Activated T-cell treated with anti-CD3 and anti-CD28 coated beads, Interleukin-2, amount 50 U/mL, for 4 hours (primary cell): ENCODE measurements around the gene NIN. TPM values are rescaled to one million over a fixed set of nuclear protein-coding genes. Genes with fewer than 3 reads are reported as not detected.

Source experiments
- ATAC-seq, 2 donors: fragments of 200-7000 bp; cut with Tn5 transposase; one replicate each; pipeline ENCODE4 v1.10.0; 2021
- DNase-seq: peaks from one replicate; pipeline ENCODE4 v3.0.0-alpha.2; 2020
- H3K27me3 Mint-ChIP-seq: one replicate; pipeline ENCODE4 v1.8.0; 2021; ENCODE audit warnings: low read depth, mixed read lengths
- H3K36me3 Mint-ChIP-seq: one replicate; pipeline ENCODE4 v1.8.0; 2022; ENCODE audit warnings: mixed read lengths; ENCODE audit not compliant: insufficient read depth
- H3K4me1 Mint-ChIP-seq: one replicate; pipeline ENCODE4 v1.8.0; 2021; ENCODE audit warnings: low read depth, mixed read lengths
- H3K4me3 Mint-ChIP-seq: one replicate; pipeline ENCODE4 v1.8.0; 2021; ENCODE audit warnings: mild to moderate bottlenecking, moderate library complexity, mixed read lengths
- H3K9me3 Mint-ChIP-seq: one replicate; pipeline ENCODE4 v1.8.0; 2021; ENCODE audit warnings: mixed read lengths
- total RNA-seq, 3 donors: library from RNA; stranded (reverse); gene quantifications; one replicate each; pipeline ENCODE4 v1.2.1, GENCODE V29; 2021

NIN gene
- total RNA-seq, 3 donors from 2014 or later = 43.9 to 50.2 (median 46.5) TPM

GRCh38 chr14:50678163-50678562 lies 152.8 kb downstream of the NIN start:
- Mint-ChIP-seq H3K4me3 (no peak overlapping the region), H3K36me3 (no peaks in the 10 kb centered on the region), H3K9me3 (no peaks in the 10 kb centered on the region), H3K4me1 (peaks cover 12% of the 10 kb centered on the region), H3K27me3 (no peaks in the 10 kb centered on the region)
- ATAC-seq (no peak), DNase-seq (no peak)

- Mint-ChIP-seq H3K4me1 (peaks cover 12% of the 10 kb centered on the region), H3K27me3 (no peaks in the 10 kb centered on the region), H3K4me3 (peak overlapping the region; percentile 20), H3K36me3 (no peaks in the 10 kb centered on the region), H3K9me3 (no peaks in the 10 kb centered on the region)
- ATAC-seq (no peak), DNase-seq (no peak)
Measured at GRCh38 chr14:50677527-50678063, 153.4 kb downstream of the NIN start.

GRCh38 chr14:50676814-50677516 lies 154.0 kb downstream of the NIN start:
- no peak overlapping the region for H3K4me3 Mint-ChIP-seq
- DNase-seq = no peak
- no peaks in the 10 kb centered on the region for H3K27me3 Mint-ChIP-seq
- no peak for ATAC-seq
- H3K36me3 Mint-ChIP-seq = no peaks in the 10 kb centered on the region
- no peaks in the 10 kb centered on the region for H3K9me3 Mint-ChIP-seq
- H3K4me1 Mint-ChIP-seq = peaks cover 12% of the 10 kb centered on the region

- Mint-ChIP-seq H3K4me1 (peaks cover 12% of the 10 kb centered on the region), H3K27me3 (no peaks in the 10 kb centered on the region), H3K9me3 (no peaks in the 10 kb centered on the region), H3K4me3 (no peak overlapping the region), H3K36me3 (no peaks in the 10 kb centered on the region)
- no peak for DNase-seq
- no peak for ATAC-seq
Measured at GRCh38 chr14:50675597-50675996, 155.4 kb downstream of the NIN start.

GRCh38 chr14:50670866-50671256 lies 160.1 kb downstream of the NIN start:
- H3K4me1 Mint-ChIP-seq = peaks cover 14% of the 10 kb centered on the region
- H3K36me3 Mint-ChIP-seq = no peaks in the 10 kb centered on the region
- H3K9me3 Mint-ChIP-seq = no peaks in the 10 kb centered on the region
- no peak overlapping the region for H3K4me3 Mint-ChIP-seq
- no peaks in the 10 kb centered on the region for H3K27me3 Mint-ChIP-seq
- DNase-seq (no peak), ATAC-seq (no peak)

- Mint-ChIP-seq H3K36me3 (no peaks in the 10 kb centered on the region), H3K4me3 (no peak overlapping the region), H3K9me3 (no peaks in the 10 kb centered on the region), H3K27me3 (no peaks in the 10 kb centered on the region), H3K4me1 (peaks cover 14% of the 10 kb centered on the region)
- DNase-seq (no peak), ATAC-seq (no peak)
Measured at GRCh38 chr14:50670196-50670865, 160.6 kb downstream of the NIN start.

Other genes with a start within 250 kb of the NIN start
- 10 to 100 TPM; 11.0 to 15.6 (median 15.3) TPM for gene SAV1, start 162.9 kb downstream of the NIN start, total RNA-seq
- not detected for gene ABHD12B, start 40.9 kb upstream of the NIN start, total RNA-seq
- under 1 TPM; 0.16 to 0.25 (median 0.22) TPM for gene PYGL, start 113.3 kb upstream of the NIN start, total RNA-seq